ENCODE measurements around the gene B4GALT6. TPM values are rescaled to one million over a fixed set of nuclear protein-coding genes. Genes with fewer than 3 reads are reported as not detected.

The B4GALT6 gene
- 5.6 to 7.9 TPM (median 6.8 TPM) in 5 replicates for total RNA-seq (2022; extraction: Qiagen RNA extraction)

GRCh38 chr18:31684279-31685096 lies at the start of gene B4GALT6:
TSS of gene B4GALT6 (minus strand) at chr18:31684581. CDS start at chr18:31684426, 155 bp downstream.

GRCh38 chr18:31591628-31592027 lies 92.8 kb downstream of the B4GALT6 start, which contains the start of gene TTR:
TSS of gene TTR (plus strand) at chr18:31591877. CDS start at chr18:31591903, 26 bp downstream.

Other genes starting within 250 kb of the B4GALT6 start
- 0.01 TPM in 3 of 5 replicates, not detected in the others for gene DSG3, start 236.8 kb downstream of the B4GALT6 start, total RNA-seq (2022; extraction: Qiagen RNA extraction)
- gene DSG2, start 186.4 kb downstream of the B4GALT6 start, total RNA-seq (2022; extraction: Qiagen RNA extraction): 42.8 to 70.7 TPM (median 58.8 TPM) in 5 replicates
- gene TTR, start 92.7 kb downstream of the B4GALT6 start, total RNA-seq (2022; extraction: Qiagen RNA extraction): 0.08 to 0.24 TPM (median 0.14 TPM) in 4 of 5 replicates, not detected in the other
- gene SLC25A52, start 76.3 kb upstream of the B4GALT6 start, total RNA-seq (2022; extraction: Qiagen RNA extraction): not detected in 5 replicates